Trophoblast cell (in vitro differentiated cells and primary cell): ENCODE measurements around the gene CCR8.
"Not testable (repeated sequence)": the region's sequence is repeated elsewhere in the genome, so short reads cannot be mapped to it uniquely, and the experiment has no call there.

Experiments
- DNase-seq, 2 donors: peaks; one replicate each; pipeline ENCODE4 v3.0.0-alpha.2; 2016
- H2AFZ ChIP-seq: 2 replicates; pipeline ENCODE4 v1.6.1; 2013; ENCODE audit warnings: low read length, moderate library complexity, mild to moderate bottlenecking; ENCODE audit not compliant: insufficient read depth, poor library complexity
- H2AK5ac ChIP-seq: 2 replicates; pipeline ENCODE4 v1.6.1; 2013; ENCODE audit warnings: mild to moderate bottlenecking, low read length
- H2BK120ac ChIP-seq: 2 replicates; pipeline ENCODE4 v1.6.1; 2013; ENCODE audit warnings: low read length, mild to moderate bottlenecking, moderate library complexity; ENCODE audit not compliant: insufficient read depth, poor library complexity
- H2BK12ac ChIP-seq: 2 replicates; pipeline ENCODE4 v1.6.1; 2013; ENCODE audit warnings: mild to moderate bottlenecking, low read length, moderate library complexity
- H2BK5ac ChIP-seq: 2 replicates; pipeline ENCODE4 v1.6.1; 2013; ENCODE audit warnings: low read length, low read depth, moderate library complexity, mild to moderate bottlenecking; ENCODE audit not compliant: poor library complexity
- H3K14ac ChIP-seq: 2 replicates; pipeline ENCODE4 v1.6.1; 2013; ENCODE audit warnings: mild to moderate bottlenecking, low read length
- H3K18ac ChIP-seq: 2 replicates; pipeline ENCODE4 v1.6.1; 2013; ENCODE audit warnings: mild to moderate bottlenecking, low read length
- H3K23ac ChIP-seq: 2 replicates; pipeline ENCODE4 v1.6.1; 2013; ENCODE audit warnings: low read length
- H3K27ac ChIP-seq: 2 replicates; pipeline ENCODE4 v1.5.1; 2013; ENCODE audit warnings: low read depth, mild to moderate bottlenecking, inconsistent platforms, low read length, moderate library complexity
- H3K27me3 ChIP-seq: 2 replicates; pipeline ENCODE4 v1.6.1; 2013; ENCODE audit warnings: inconsistent platforms, mild to moderate bottlenecking, low read length, moderate library complexity; ENCODE audit not compliant: insufficient read depth
- H3K36me3 ChIP-seq, 2 experiments: 1 replicate in 1 of 2; 2 replicates in 1 of 2; pipeline ENCODE4 v1.6.1; 2013; ENCODE audit warnings: low read length in 2 of 2, mild to moderate bottlenecking in 2 of 2, moderate library complexity in 1 of 2; ENCODE audit not compliant: insufficient read depth in 2 of 2, control insufficient read depth in 1 of 2
- H3K4ac ChIP-seq: 2 replicates; pipeline ENCODE4 v1.6.1; 2013; ENCODE audit warnings: low read depth, mild to moderate bottlenecking, low read length, moderate library complexity
- H3K4me1 ChIP-seq, 2 experiments: 1 replicate in 1 of 2; 2 replicates in 1 of 2; pipeline ENCODE4 v1.6.1; 2013; ENCODE audit warnings: low read length in 2 of 2, mild to moderate bottlenecking in 2 of 2, moderate library complexity in 1 of 2; ENCODE audit not compliant: insufficient read depth in 2 of 2, control insufficient read depth in 1 of 2
- H3K4me2 ChIP-seq: 2 replicates; pipeline ENCODE4 v1.6.1; 2013; ENCODE audit warnings: inconsistent platforms, mild to moderate bottlenecking, low read length, moderate library complexity
- H3K4me3 ChIP-seq: 2 replicates; pipeline ENCODE4 v1.5.1; 2013; ENCODE audit warnings: mild to moderate bottlenecking, low read depth, low read length, inconsistent platforms
- H3K79me1 ChIP-seq: one replicate; pipeline ENCODE4 v1.6.1; 2013; ENCODE audit warnings: low read length
- H3K79me2 ChIP-seq: 2 replicates; pipeline ENCODE4 v1.6.1; 2013; ENCODE audit warnings: low read length, mild to moderate bottlenecking; ENCODE audit not compliant: control insufficient read depth, insufficient read depth, poor library complexity
- H3K9ac ChIP-seq: 2 replicates; pipeline ENCODE4 v1.6.1; 2013; ENCODE audit warnings: mild to moderate bottlenecking, low read length
- H3K9me3 ChIP-seq: 2 replicates; pipeline ENCODE4 v1.6.1; 2013; ENCODE audit warnings: low read depth, mild to moderate bottlenecking, control low read depth, inconsistent platforms, low read length; ENCODE audit not compliant: insufficient read depth
- H4K12ac ChIP-seq: 2 replicates; pipeline ENCODE4 v1.6.1; 2013; ENCODE audit warnings: low read depth, mild to moderate bottlenecking, low read length, moderate library complexity
- H4K8ac ChIP-seq: 2 replicates; pipeline ENCODE4 v1.6.1; 2013; ENCODE audit warnings: low read depth, mild to moderate bottlenecking, low read length, moderate library complexity
- H4K91ac ChIP-seq: one replicate; pipeline ENCODE4 v1.6.1; 2013; ENCODE audit warnings: low read depth, mild to moderate bottlenecking, low read length, moderate library complexity
- WGBS: extraction: QIAGEN DNeasy Blood & Tissue Kit; methylation state at CpG from one replicate; pipeline ENCODE4 v1.1.7; 2013; ENCODE audit warnings: missing lambda C conversion rate; ENCODE audit not compliant: insufficient read length, insufficient coverage; ENCODE audit errors: extremely low coverage; 5-methylcytosine and 5-hydroxymethylcytosine counted together

CCR8 gene

DNA sequence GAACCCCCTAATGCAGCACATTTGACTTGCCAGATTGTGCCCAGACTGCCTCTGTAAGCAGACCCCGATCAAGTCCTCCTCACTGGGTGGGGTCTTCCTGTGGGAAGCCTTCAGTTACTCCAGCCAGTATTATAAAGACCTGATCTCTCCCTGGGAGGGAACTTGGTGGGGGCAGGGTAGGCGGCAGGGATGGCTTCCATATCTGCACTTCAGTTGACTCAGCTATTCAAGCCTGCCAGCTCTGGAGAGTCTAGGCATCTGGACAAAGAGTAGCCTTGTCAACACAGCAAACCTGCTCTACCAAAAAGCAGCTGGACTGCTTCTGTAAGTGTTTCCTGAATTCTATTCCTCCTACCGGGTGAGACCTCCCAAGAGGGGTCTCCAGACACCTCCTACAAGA, 32.7 kb downstream of the CCR8 start:
- H3K4me1 ChIP-seq: peaks cover 3 to 7% of the 10 kb centered on the region in 2 experiments
- H2BK120ac ChIP-seq: no peak overlapping the region
- no peaks in the 10 kb centered on the region for H3K79me1 ChIP-seq
- no peak overlapping the region for H3K14ac ChIP-seq
- no peak overlapping the region for H2BK5ac ChIP-seq
- H3K27me3 ChIP-seq: no peaks in the 10 kb centered on the region
- no peak overlapping the region for H3K18ac ChIP-seq
- H2AK5ac ChIP-seq: no peak overlapping the region
- H3K23ac ChIP-seq: no peak overlapping the region
- H2AFZ ChIP-seq: no peak overlapping the region
- H3K27ac ChIP-seq: no peak overlapping the region
- H3K36me3 ChIP-seq: no peaks in the 10 kb centered on the region
- H3K9me3 ChIP-seq: no peaks in the 10 kb centered on the region
- no peak overlapping the region for H3K4ac ChIP-seq
- H4K12ac ChIP-seq: no peak overlapping the region
- H3K4me3 ChIP-seq: no peak overlapping the region
- no peak overlapping the region for H2BK12ac ChIP-seq
- H3K79me2 ChIP-seq: no peaks in the 10 kb centered on the region
- H3K9ac ChIP-seq: no peak overlapping the region
- H4K8ac ChIP-seq: no peak overlapping the region
- no CpG with 5 or more reads among the region's 3 CpGs for whole genome bisulfite sequencing
- H3K4me2 ChIP-seq: no peak overlapping the region
- DNase-seq: no peak
- no peak overlapping the region for H4K91ac ChIP-seq

DNA sequence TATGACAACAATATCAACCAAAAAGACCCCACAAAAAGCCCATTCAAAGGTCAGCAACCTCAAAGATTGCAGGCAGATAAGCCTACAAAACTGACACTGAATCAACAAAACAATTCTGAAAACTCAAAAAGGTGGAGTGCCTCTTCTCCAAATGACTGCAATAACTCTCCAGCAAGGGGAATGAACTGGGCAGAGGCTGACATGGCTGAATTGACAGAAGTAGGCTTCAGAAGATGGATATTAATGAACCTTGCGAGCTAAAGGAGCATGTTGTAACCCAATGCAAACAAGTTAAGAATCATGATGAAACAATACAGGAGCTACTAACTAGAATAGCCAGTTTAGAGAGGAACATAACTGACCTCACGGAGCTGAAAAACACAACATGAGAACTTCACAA, 33.3 kb downstream of the CCR8 start:
- H2AFZ ChIP-seq: no peak overlapping the region
- H3K18ac ChIP-seq: no peak overlapping the region
- peaks cover 3 to 7% of the 10 kb centered on the region in 2 experiments for H3K4me1 ChIP-seq
- no peak for DNase-seq
- H4K8ac ChIP-seq: no peak overlapping the region
- H3K23ac ChIP-seq: no peak overlapping the region
- H3K4ac ChIP-seq: no peak overlapping the region
- H4K91ac ChIP-seq: no peak overlapping the region
- H2BK5ac ChIP-seq: no peak overlapping the region
- H3K14ac ChIP-seq: no peak overlapping the region
- no peaks in the 10 kb centered on the region for H3K9me3 ChIP-seq
- no peaks in the 10 kb centered on the region for H3K79me2 ChIP-seq
- no peaks in the 10 kb centered on the region for H3K79me1 ChIP-seq
- no peak overlapping the region for H3K9ac ChIP-seq
- H3K4me2 ChIP-seq: no peak overlapping the region
- no peak overlapping the region for H4K12ac ChIP-seq
- no CpG with 5 or more reads among the region's 2 CpGs for WGBS
- no peaks in the 10 kb centered on the region for H3K36me3 ChIP-seq
- H2AK5ac ChIP-seq: no peak overlapping the region
- no peak overlapping the region for H2BK12ac ChIP-seq
- H3K4me3 ChIP-seq: no peak overlapping the region
- H3K27me3 ChIP-seq: no peaks in the 10 kb centered on the region
- no peak overlapping the region for H2BK120ac ChIP-seq
- no peak overlapping the region for H3K27ac ChIP-seq

DNA sequence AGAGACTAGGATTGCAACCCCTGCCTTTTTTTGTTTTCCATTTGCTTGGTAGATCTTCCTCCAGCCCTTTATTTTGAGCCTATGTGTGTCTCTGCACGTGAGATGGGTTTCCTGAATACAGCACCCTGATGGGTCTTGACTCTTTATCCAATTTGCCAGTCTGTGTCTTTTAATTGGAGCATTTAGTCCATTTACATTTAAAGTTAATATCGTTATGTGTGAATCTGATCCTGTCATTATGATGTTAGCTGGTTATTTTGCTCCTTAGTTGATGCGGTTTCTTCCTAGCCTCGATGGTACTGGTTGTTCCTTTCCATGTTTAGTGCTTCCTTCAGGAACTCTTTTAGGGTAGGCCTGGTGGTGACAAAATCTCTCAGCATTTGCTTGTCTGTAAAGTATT, 40.9 kb downstream of the CCR8 start:
- not testable (repeated sequence) for H3K9ac ChIP-seq, H3K79me2 ChIP-seq, H2BK12ac ChIP-seq, H2AFZ ChIP-seq, H3K14ac ChIP-seq, H3K36me3 ChIP-seq, H3K79me1 ChIP-seq, H4K8ac ChIP-seq, DNase-seq, H2BK120ac ChIP-seq, H3K4me2 ChIP-seq, H3K27ac ChIP-seq, H3K4me1 ChIP-seq, H3K9me3 ChIP-seq, H3K18ac ChIP-seq, H2BK5ac ChIP-seq, H4K91ac ChIP-seq, H3K27me3 ChIP-seq, H3K23ac ChIP-seq, H4K12ac ChIP-seq, H3K4me3 ChIP-seq, H2AK5ac ChIP-seq, H3K4ac ChIP-seq
- WGBS: no CpG with 5 or more reads among the region's 4 CpGs

DNA sequence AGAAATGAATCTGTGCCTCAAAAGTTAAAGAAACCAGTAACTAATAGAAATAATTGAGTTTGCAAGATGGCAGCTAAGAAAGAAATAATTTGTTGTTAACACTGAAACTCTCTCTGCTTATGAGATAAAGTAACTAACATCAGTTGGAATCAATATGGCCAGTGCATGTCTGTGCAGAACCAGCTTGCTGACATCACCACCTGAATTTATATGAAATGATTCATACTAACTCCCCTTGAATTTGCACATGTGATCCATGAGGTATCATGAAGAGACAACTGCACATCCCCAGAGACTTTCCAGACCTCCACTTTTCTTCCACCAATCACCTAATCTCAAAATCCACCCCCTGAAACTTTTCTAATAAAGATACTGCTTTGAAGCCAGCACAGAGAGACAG, 43.3 kb downstream of the CCR8 start:
- peaks cover 2% of the 10 kb centered on the region for H3K9me3 ChIP-seq
- no peak overlapping the region for H3K18ac ChIP-seq
- H3K4me1 ChIP-seq: no peaks in the 10 kb centered on the region
- H2AFZ ChIP-seq: no peak overlapping the region
- no peak overlapping the region for H3K14ac ChIP-seq
- H3K4ac ChIP-seq: no peak overlapping the region
- no peak overlapping the region for H3K4me2 ChIP-seq
- no peak overlapping the region for H2AK5ac ChIP-seq
- H4K12ac ChIP-seq: no peak overlapping the region
- H3K79me2 ChIP-seq: no peaks in the 10 kb centered on the region
- H3K9ac ChIP-seq: no peak overlapping the region
- H2BK120ac ChIP-seq: no peak overlapping the region
- H3K36me3 ChIP-seq: no peaks in the 10 kb centered on the region
- DNase-seq: no peak
- H3K27me3 ChIP-seq: no peaks in the 10 kb centered on the region
- H3K23ac ChIP-seq: no peak overlapping the region
- H4K8ac ChIP-seq: no peak overlapping the region
- H2BK5ac ChIP-seq: no peak overlapping the region
- no peak overlapping the region for H2BK12ac ChIP-seq
- H4K91ac ChIP-seq: no peak overlapping the region
- no peak overlapping the region for H3K27ac ChIP-seq
- H3K4me3 ChIP-seq: no peak overlapping the region
- H3K79me1 ChIP-seq: no peaks in the 10 kb centered on the region
